HG03354 (cell line): ENCODE data around the gene TMEM44.
"Not testable (repeated sequence)": the region's sequence is repeated elsewhere in the genome, so short reads cannot be mapped to it uniquely, and the experiment has no call there.

ENCODE experiments used
- ATAC-seq: cut with Tn5 transposase; IDR thresholded peaks from one replicate; pipeline ENCODE4 v1.9.1; 2021; ENCODE audit warnings: mild to moderate bottlenecking; ENCODE audit not compliant: unreplicated experiment, poor library complexity, severe bottlenecking

The TMEM44 gene

DNA sequence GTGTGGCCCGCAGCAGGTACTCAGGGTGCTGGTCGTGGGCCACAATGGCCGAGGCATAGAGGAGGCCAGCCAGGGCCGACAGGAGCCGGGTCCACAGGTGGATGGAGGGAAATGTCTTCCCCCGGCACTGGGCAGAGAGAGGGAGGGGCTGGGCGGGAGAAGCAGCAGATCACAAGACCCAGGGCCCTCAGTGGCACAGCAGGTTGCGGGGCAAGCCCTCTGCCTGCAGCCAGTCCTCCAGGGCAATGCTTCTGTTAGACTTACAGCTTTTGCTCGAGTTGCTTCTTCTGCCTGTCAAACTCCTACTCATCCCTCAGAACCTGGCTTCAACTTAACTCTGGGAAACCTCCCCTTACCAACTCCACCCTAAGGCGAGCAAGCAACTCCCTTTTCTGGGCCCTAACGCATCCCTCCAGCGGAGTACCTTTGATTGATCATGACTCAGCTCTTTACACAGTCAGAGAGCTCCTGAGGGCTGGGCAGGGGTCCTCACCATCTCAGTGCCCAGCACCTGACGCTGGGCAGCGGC is 16.0 kb downstream of the TMEM44 start:
- ATAC-seq = no peak

DNA sequence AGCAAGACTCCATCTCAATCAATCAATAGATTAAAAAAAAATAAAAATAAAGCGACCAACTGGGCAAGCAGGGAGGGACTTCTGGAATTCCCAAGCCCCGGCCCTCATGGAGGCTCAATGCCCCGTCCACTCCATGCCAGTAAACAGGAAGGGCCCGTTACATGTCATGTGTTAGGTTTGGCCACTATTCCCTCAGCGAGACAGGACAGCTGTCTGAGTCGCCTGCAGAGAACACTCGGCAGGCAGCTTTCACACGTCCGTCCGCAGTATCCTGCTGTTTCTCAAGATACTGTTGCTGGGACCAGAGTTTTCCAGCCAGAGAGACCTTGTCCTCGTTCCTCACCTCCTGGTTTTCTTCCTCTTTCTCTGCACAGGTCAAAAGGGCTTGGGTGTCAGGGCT is 18.0 kb downstream of the TMEM44 start:
- no peak for ATAC-seq

DNA sequence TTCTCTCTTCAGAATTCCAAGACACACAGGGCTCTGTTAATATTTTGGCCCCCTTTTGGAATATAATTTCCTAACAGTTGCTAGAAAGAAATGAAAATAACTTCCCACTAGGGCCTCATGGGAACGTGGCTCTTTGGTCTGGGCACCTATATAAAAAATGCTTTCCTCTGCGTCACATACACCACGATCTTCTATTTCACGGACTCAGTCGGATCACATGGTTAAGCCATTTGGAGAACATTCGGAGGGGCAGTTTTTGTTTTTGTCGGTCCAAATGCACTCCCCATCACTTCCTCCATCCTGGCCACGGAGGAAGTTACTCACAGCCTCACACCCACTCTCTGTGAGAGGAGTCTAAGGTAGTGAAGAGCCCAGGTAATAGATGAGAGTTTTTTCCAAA is 21.0 kb downstream of the TMEM44 start:
- ATAC-seq = no peak

DNA sequence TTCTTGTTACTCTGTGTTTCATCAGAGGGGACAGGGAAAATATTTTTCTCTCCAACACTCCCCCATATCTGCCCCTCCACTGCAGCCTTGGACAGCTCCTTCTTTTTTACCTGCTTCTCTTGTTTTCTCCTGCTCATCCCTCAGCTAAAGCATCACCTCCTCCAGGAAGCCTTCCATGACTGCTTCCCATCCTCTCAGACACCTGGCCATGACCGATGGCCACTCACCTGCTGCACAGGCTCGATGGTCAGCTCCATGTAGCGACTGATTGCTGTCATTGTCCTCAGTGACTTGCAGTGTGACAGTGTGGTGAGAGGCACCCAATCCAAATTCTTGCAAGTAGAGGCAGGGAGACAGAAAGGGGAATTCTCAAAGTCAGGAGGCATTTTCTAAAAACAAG is 22.5 kb downstream of the TMEM44 start:
- ATAC-seq = no peak

DNA sequence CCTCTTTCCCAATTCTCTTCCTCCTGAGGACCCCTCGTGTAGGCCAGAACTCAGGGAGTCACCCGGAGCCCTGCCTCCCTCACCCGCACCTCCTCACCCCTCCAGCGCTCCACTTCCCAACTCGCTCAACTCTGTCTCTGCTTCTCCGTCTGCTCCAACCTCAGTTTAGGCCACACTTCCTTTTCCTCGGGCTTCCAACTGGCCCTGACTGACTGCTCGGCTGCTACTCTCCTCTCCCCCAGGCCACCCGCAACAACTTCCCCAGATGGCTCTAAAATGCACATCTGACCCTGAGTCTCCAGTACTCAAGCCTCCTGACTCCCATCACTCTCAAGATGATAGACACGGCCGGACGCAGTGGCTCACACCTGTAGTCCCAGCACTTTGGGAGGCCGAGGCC is 23.6 kb downstream of the TMEM44 start:
- ATAC-seq = no peak

DNA sequence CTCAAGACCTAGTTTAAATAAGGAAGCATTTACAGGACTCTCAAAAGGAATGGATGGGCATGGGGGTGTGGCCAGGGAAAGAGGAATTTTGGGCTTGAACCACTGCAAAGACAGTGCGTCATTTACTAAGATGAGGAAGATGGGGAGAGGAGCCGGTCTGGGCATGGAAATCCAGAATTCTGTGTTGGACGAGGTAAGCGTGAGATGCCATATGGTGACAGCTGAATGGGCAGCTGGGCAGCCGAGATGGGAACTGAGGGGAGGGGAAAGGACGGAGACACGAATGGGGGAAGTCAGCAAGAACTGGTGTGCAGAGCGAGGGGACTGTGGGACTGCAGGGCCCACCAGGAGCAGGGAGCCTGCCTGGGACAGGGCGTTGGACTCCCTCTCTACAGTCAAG is 24.2 kb downstream of the TMEM44 start:
- ATAC-seq = no peak

DNA sequence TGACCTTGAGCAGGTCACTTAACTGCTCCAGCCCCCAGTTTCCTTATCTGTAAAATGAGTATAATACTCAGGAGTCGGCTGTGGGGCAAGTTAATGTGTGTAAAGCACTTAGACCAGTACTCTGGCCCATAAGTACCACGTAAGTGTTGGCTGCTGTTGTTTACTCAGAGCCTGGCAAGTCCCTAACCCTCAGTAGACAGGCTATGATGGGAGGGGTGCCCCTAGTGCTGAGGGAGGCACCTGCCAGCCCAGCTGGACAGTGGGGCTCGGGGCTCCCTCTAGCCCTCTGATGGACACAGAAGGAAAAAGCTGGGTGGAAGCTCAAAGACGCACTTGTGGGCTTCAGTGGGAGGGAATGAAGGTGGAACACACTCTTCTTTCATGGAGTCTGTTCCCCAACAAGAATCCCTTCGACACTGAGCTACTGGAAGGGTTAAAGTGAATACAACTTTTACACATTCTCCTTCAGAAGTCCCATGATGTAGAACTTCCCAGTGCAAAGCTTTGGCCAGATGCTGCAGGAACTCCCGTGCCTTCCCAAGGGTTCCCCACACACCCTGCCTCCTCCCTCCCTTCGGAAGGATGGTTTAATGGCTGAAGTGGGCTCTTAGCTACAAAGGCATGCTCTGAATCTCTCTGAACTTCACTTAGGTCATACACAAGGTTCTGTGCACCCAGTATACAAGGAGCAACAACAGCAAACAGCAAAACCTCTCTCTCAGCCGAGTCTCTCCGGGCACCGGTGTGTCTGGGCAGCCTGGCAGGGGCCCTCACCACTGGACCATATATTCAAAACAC is 25.4 kb downstream of the TMEM44 start:
- ATAC-seq = no peak

DNA sequence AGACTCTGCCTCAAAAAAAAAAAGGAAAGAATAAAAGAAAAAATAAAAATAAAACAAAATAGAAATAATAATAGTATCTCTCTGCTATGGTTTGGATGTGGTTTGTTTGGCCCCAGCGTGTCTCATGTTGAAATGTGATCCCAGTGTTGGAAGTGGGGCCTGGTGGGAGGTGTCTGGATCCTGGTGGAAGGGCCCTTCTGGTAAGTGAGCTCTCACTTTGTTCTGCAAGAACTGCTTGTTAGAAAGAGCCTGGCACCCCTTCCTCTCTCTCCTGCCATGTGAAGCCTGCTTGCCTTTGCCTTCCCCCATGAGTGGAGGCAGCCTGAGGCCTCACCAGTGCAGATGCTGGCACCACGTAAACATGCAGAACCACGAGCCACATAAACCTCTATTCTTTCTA is 26.3 kb downstream of the TMEM44 start:
- ATAC-seq = no peak

DNA sequence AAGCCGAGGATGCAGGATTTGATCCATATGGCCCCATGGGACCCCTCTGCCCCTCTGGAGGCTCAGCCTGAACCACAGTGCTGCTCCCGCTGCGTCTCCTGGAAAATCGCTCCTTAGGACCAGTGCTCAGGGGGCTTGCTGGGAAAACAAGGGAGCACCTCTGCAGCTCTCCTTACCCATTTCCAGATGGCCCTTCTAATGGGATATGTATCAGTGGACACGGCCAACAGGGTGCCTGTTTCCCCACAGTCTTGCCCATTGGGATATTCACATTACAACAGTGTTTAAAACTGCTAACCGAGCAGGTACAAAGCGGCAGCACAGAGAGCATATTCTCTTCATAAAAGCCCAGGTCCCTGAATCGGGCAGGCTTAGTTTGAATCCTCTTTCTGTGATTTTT is 27.1 kb downstream of the TMEM44 start:
- ATAC-seq = no peak

DNA sequence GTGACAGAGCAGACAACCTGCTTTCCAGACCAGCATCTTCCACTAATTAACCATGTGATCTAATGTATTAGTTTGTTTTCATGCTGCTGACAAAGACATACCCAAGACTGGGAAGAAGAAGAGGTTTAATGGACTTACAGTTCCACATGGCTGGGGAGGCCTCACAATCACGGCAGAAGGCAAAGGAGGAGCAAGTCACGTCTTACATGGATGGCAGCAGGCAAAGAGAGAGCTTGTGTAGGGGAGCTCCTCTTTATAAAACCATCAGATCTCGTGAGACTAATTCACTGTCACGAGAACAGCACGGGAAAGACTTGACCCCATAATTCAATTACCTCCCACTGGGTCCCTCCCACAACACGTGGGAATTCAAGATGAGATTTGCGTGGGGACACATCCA is 27.9 kb downstream of the TMEM44 start:
- ATAC-seq = not testable (repeated sequence)

DNA sequence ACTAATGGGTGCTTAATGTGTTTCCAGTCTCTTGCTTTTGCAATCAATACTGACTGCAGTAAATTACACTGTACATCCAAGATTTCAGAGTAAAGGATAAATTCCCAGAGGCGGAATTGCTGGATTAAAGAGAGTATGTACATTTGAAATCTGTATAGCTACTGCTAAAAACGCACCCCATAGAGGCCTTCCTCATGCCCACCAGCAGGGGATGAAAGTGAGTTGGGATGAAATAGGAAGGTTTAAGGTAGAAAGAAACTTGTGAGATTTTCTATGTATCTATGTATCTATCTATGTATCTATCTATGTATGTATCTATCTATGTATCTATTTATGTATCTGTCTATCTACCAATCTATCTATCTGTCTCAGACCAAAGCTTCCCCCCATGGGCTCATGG is 28.4 kb downstream of the TMEM44 start:
- no peak for ATAC-seq

DNA sequence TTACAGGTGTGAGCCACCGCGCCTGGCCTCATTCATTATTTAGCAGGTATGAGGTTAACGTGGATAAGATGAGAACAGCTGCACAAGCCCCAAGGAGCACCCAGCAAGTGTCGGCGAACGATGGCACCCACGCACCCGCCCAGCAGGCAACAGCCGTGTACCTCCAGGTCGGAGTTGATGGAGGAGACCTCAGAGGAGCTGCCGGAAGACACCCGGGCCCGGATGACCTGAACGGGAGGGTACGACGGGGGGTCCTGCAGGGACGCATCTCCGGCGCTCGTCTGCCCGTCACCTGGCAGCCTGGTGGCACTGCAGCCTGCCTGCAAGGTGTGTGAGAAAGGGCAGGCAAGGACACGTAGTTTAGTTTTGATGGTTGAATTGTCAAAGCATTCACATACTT is 29.1 kb downstream of the TMEM44 start:
- no peak for ATAC-seq

DNA sequence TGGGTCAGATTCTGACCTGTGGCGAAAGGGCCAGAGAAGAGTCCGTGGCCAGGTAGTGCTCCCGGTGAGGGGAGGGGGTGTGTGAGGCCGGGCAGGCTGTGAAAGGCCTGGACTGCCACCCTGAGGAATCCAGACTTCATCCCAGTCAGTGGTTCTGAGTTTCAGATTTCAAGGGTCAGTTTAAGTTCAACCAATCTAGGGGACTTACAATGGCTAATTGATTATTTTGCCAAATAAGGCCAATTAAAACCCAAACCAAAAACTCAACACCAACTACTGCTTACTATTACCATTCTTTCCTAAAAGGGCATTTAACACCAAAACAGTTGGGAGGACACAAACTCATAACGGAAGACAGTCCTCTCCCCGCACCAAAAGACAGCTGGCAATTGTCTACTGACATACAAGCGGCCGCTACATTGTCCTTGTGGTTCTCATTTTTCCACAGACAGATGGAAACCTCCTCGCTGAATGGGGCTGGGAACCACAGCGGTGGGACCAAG is 30.5 kb downstream of the TMEM44 start:
- ATAC-seq = no peak

DNA sequence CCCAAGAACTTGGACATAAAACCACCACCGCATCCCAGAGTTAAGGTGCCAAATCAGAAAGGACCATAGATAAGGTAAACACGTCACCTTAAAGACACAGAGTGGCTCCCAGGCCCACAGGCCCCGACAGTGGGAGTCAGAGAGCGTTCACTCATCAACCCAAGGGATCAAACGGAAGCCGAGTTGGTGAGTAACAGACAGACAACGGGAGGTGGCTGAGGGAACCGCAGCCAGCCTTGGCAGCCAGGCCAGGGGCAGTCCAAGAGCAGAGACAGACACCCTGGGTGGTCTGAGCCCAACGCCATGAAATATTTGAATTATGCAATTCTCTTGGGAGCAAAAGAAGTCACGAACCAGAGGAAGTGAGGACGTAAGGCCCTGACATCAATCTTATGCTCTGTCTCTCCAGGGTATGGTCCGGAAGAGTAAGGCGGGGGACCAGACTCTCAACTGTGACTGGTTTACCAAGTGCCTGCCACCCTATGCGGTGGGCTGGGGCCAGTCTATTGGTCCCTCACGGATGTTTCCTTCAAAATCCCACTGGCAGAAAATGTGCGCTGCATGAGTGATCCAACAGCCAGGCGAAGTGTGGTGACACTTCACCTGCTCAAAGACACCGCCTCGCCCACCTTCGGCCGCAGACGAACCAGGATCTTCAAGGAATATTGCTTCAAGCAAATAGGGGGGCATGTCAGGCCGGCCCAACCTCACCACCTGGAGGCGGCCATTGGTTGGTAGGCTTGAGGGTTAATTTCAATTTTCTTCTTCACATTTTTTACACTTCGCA is 34.3 kb downstream of the TMEM44 start:
- ATAC-seq = no peak

DNA sequence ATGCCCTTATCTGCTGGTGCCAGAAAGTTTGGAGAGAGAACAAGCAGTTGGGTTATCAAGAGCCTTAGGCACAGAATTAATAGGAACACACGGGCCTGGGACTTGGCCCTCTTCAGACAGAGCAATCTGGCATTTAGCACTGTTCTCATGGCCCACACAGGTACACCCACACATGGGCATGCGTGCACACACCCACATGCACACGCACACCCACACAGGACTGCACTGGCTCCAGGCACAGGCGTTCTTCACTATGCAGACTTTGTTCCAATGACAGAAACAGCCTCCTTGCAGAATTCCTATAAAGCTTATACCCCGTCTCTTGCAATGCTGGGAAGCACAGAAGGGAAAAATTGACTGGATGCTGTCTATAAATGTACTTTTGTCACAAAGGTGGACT is 36.3 kb downstream of the TMEM44 start:
- no peak for ATAC-seq

DNA sequence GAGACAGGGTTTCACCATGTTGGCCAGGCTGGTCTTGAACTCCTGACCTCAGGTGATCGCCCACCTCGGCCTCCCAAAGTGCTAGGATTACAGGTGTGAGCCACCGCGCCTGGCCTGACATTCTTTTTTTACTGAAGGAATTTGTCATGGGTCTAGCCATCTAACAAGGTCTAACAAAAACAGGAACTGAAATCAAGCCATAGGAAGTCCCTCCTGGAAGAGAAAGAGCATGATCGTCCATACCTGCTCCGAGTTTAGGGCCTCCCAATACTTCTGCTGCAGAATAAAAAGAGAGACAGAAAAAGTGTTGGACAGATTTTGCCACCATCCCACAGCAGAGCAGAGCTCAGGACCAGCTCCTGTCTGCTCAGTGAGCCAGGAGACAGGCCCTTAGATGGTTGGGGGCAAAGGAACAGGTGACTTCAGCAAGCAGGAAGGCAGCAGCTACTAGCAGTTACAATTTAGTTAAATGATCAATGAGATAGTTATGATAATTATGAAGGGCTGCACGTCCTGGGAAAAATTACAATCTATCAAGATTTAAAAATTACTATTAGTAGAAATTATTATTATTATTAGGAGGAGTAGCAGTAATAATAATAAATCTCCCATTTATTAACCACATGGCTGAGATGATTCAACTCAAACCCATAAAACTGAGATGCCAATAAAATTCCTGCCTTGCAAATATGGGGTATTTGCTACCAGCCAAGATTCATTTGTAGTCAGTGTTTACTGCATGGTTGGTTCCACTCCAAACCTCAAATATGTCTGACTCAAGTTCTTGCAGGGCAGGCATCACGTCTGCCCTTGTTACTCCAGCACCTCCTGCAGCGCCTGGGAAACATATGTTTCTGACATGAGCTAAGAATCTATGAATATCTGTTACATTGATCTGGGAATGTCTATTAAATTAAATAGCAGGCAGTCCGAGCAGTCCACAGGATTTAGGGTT is 40.1 kb downstream of the TMEM44 start:
- ATAC-seq = no peak

DNA sequence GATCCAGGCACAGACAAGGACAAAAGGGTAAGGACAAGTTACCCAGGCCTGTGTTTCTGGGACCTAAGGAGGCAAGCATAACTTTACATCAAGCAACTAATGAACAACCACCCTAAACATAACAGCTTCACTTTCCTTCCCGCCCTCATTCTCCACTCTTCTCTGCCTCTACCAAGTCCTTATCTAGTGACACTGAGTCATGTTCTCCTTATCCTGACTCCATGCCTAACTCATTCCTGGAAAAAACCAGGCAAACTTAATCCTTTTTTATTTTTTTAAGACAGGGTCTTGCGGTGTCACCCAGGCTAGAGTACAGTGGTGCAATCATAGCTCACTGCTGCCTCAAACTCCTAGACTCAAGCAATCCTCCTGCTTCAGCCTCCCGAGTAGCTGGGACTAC is 44.5 kb downstream of the TMEM44 start:
- no peak for ATAC-seq

DNA sequence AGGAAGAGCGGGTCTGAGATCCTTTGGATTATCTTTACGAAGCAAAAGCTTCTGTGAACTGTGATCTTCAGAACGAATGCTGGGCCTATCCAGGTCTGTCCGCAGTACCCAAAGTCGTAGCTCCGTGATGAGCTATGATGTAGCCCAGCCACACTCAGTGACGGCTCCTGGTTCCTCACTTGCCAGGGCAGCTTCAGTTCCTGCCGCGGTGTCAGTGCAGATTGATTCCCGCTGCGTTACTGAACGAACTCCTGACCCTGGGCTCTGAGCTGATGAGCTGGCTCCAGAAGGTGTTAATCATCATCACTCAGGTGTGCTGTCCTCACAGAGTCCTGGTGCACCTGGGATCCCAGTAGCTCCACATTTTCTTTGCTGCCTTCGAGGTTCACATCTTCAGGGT is 45.0 kb downstream of the TMEM44 start:
- ATAC-seq = no peak

DNA sequence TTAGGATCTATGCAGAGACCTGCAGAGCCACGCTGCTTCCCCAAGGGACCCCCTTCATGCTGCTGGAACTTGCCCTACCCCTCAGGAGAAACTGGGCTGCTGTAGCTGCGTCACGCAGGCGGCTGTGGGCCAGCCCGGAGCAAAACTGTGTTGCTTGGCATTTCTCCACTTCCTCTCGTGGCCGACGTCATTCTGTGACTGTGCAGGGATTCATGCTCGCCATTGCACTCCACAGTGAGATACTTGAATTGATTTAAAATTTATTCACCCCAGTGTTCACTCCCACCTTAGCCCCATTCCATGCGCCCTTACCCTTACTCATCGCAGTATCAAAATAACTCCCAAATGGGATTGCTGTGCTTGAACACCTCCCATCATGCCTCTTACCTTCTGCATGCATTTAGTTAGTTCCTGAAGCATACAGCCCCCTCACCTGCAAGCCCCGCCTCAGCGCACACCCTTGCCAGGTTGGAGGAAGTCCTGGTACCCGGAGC is 45.7 kb downstream of the TMEM44 start:
- no peak for ATAC-seq

DNA sequence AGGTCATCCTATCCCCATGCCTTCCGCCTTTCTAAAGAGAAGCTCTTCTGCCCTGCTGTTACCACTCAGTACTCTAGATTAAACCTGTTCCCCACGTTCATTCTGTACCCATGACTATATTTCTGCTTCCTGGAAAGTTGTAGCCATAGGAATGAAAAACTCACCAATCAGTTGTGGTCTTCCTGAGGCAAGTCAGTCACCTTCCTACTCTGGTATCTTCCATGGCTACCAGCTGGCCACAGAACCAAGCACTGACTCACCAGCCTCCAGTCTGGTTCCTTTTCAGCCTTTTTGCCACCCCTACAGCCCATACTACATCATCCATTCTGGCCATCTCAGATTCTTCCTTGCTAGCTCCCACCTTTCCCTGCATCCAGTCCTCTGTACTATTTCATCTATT is 46.4 kb downstream of the TMEM44 start:
- ATAC-seq = no peak
